HG03457 (cell line): ENCODE results near the gene SFMBT2.
"Not testable (repeated sequence)": the region's sequence is repeated elsewhere in the genome, so short reads cannot be mapped to it uniquely, and the experiment has no call there.

ENCODE experiments used
- ATAC-seq: cut with Tn5 transposase; IDR thresholded peaks from one replicate; pipeline ENCODE4 v1.9.1; 2021; ENCODE audit warnings: moderate number of reproducible peaks; ENCODE audit not compliant: unreplicated experiment

SFMBT2 gene

GRCh38 chr10:7333961-7334641, 76.7 kb downstream of the SFMBT2 start:
- no peak for ATAC-seq

- no peak for ATAC-seq
Measured at GRCh38 chr10:7329219-7329618, 81.6 kb downstream of the SFMBT2 start.

GRCh38 chr10:7327885-7328284, 82.9 kb downstream of the SFMBT2 start:
- ATAC-seq = no peak

GRCh38 chr10:7322623-7323022, 88.2 kb downstream of the SFMBT2 start:
- no peak for ATAC-seq

- ATAC-seq = no peak
Measured at GRCh38 chr10:7320072-7320471, 90.8 kb downstream of the SFMBT2 start.

GRCh38 chr10:7319632-7320031, 91.2 kb downstream of the SFMBT2 start:
- no peak for ATAC-seq

- ATAC-seq = no peak
Measured at GRCh38 chr10:7318836-7319235, 92.0 kb downstream of the SFMBT2 start.

- no peak for ATAC-seq
Measured at GRCh38 chr10:7317786-7318446, 92.9 kb downstream of the SFMBT2 start.

- no peak for ATAC-seq
Measured at GRCh38 chr10:7316839-7317238, 94.0 kb downstream of the SFMBT2 start.

GRCh38 chr10:7315906-7316305, 94.9 kb downstream of the SFMBT2 start:
- ATAC-seq = no peak

GRCh38 chr10:7314170-7314569, 96.7 kb downstream of the SFMBT2 start:
- no peak for ATAC-seq

GRCh38 chr10:7312488-7312857, 98.4 kb downstream of the SFMBT2 start:
- ATAC-seq = no peak

GRCh38 chr10:7311850-7312487, 98.9 kb downstream of the SFMBT2 start:
- ATAC-seq = not testable (repeated sequence)

GRCh38 chr10:7311218-7311849, 99.5 kb downstream of the SFMBT2 start:
- ATAC-seq = no peak

GRCh38 chr10:7310076-7310475, 100.8 kb downstream of the SFMBT2 start:
- ATAC-seq = no peak

- ATAC-seq = no peak
Measured at GRCh38 chr10:7308826-7309225, 102.0 kb downstream of the SFMBT2 start.

GRCh38 chr10:7306616-7307015, 104.2 kb downstream of the SFMBT2 start:
- no peak for ATAC-seq

GRCh38 chr10:7306147-7306546, 104.7 kb downstream of the SFMBT2 start:
- no peak for ATAC-seq

- ATAC-seq = no peak
Measured at GRCh38 chr10:7305053-7305452, 105.8 kb downstream of the SFMBT2 start.

- no peak for ATAC-seq
Measured at GRCh38 chr10:7304110-7304509, 106.7 kb downstream of the SFMBT2 start.

- ATAC-seq = no peak
Measured at GRCh38 chr10:7302930-7303557, 107.8 kb downstream of the SFMBT2 start.
